Activated CD4-positive, alpha-beta T cell treated with anti-CD3 and anti-CD28 coated beads for 48 hours (primary cell): Measurements from ENCODE around the gene PPP2R5E.
A peak's percentile ranks its signal among the peaks of the same experiment; 100 is the strongest.

Source experiments
- DNase-seq: peaks from one replicate; pipeline ENCODE4 v3.0.0-alpha.2; 2020

The PPP2R5E gene

DNA sequence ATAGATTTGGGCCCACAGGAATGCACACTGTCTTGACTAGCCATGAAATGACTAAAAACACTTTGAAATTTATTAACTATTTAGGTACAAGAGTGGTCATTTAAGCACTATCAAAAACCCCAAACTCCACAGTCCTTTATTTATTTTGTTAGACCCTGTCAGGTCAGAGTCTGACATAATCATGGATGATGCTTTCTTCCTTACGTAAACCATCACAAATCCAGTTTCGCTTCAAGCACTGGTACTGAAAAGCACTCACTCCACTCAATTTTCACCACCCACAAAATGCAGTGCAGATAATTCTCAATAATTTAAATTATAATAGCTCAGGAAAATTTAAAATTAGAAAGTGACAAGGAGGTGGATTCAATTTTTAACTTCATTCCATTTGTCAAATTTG is 25.8 kb downstream of the PPP2R5E start:
- no peak for DNase-seq

DNA sequence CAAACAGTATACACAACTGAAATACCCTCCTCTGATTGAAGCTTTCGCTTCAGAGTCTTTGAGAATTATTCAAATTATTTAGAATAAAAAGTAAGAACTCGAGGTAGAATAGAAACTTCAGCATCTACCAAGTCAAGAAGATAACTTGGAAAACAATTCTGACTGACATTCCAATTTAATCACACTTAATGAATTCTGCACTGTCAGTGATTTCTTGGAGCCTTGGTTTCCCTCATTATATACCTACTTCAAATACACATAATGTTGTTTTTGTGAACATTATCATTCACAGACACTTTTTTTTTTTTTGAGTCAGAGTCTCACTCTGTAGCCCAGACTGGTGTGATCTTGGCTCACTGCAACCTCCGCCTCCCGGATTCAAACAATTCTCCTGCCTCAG is 27.9 kb downstream of the PPP2R5E start:
- no peak for DNase-seq

- no peak for DNase-seq
Observed at GRCh38 chr14:63513756-63514155, 29.4 kb downstream of the PPP2R5E start.

DNA sequence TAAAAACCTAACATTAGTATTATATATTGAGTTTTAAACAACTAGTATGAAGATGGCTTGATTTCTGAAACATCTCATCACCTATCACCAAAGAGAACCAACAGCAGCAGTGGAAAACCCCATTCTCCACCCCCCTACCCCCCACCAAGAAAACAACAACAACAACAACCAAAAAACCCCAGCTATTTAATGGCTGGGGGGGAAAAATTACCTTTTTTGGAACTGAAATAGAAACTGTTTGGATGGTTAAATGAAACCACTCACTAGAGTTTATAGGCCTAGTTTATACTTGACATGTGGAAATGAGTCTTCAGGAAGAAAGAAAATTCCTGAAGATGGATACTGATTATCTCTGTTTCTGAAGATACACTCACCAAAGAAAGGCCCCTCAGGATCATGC is 30.3 kb downstream of the PPP2R5E start:
- DNase-seq: no peak

- no peak for DNase-seq
Observed at GRCh38 chr14:63510538-63510937, 32.6 kb downstream of the PPP2R5E start.

- no peak for DNase-seq
Observed at GRCh38 chr14:63508033-63508432, 35.1 kb downstream of the PPP2R5E start.

GRCh38 chr14:63504648-63505047 is 38.5 kb downstream of the PPP2R5E start:
- DNase-seq: no peak

DNA sequence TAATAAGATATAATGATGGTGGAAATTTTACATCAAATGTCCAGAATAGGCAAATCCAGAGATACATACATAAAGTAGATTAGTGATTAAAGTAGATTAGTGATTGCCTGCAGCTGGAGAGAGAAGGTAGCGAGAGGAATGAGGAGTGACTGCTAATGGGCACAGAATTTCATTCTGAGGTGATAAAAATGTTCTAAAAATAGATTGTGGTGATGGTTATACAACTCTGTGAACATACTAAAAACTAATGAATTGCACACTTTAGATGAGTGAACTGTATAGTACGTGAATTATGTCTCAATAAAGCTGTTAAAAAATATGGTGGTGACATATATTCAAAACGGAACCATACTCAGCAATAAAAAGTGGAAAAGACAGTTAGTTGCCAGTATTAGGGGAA is 41.7 kb downstream of the PPP2R5E start:
- DNase-seq: no peak

- DNase-seq: no peak
Observed at GRCh38 chr14:63499701-63500250, 43.4 kb downstream of the PPP2R5E start.

- DNase-seq: no peak
Observed at GRCh38 chr14:63496837-63497400, 46.3 kb downstream of the PPP2R5E start.

DNA sequence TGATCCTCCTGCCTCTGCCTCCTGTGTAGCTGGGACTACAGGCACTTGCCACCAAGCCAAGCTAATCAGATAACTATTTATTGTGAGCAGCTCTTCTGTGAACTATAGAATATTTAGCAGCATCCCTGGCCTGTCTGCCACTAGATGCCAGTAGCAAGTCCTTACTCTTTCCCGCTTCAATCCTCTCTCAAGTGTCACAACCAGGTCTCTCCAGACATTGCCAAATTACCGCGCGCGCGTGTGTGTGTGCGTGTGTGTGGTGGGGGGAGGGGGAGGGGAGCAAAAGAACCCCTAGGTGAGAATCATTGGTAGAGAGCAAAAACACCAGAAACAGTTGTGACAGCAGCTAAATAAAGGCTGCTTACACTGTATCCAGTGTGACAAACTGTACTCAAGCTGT is 49.9 kb downstream of the PPP2R5E start:
- no peak for DNase-seq

DNA sequence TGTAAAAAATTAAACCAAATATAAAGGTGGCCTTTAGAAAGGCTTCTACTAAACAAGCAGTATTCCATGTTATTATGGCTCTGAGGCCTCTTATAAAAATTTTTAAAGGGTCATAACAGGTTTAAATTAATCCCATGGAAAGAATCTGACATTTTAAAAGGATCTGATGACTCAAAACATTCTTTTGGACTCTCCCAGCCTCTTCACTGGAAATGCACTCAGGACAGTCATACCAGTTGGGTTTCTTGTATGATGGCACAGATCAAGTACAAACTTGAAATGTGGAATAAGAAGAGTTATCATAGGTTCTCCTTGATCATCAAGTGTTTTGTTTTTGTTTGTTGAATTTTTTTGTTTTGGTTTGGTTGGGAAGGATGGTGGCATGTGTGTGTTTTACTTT is 50.8 kb downstream of the PPP2R5E start:
- DNase-seq: no peak

GRCh38 chr14:63487724-63488123 is 55.5 kb downstream of the PPP2R5E start:
- DNase-seq: no peak

GRCh38 chr14:63486738-63487137 is 56.4 kb downstream of the PPP2R5E start:
- no peak for DNase-seq

- no peak for DNase-seq
Observed at GRCh38 chr14:63483315-63483714, 59.9 kb downstream of the PPP2R5E start.

DNA sequence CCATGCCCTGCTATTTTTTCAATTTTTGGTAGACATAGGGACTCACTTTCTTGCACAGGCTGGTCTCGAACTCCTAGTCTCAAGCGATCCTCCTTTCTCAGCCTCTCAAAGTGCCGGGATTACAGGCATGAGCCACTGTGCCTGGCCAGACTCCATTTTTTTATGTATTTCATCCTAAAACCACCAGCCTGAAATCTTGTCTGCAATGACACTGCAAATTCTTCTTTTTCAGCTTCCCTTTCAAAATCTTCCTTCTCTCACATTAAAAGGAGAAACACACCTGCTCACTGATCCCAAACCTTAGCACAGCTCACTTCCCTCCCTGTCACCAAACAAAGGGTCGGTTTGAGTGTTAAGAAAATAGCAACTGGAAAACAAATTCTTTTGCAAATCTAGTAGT is 62.6 kb downstream of the PPP2R5E start:
- no peak for DNase-seq

- DNase-seq: peak; percentile 28
Observed at GRCh38 chr14:63478437-63478852, 64.7 kb downstream of the PPP2R5E start.

- peak; percentile 37 for DNase-seq
Observed at GRCh38 chr14:63478010-63478409, 65.2 kb downstream of the PPP2R5E start.

GRCh38 chr14:63477556-63477955 is 65.6 kb downstream of the PPP2R5E start:
- DNase-seq: no peak

- DNase-seq: no peak
Observed at GRCh38 chr14:63475761-63476160, 67.4 kb downstream of the PPP2R5E start.

GRCh38 chr14:63474844-63475243 is 68.3 kb downstream of the PPP2R5E start:
- DNase-seq: no peak

GRCh38 chr14:63474111-63474510 is 69.1 kb downstream of the PPP2R5E start:
- peak; percentile 27 for DNase-seq

DNA sequence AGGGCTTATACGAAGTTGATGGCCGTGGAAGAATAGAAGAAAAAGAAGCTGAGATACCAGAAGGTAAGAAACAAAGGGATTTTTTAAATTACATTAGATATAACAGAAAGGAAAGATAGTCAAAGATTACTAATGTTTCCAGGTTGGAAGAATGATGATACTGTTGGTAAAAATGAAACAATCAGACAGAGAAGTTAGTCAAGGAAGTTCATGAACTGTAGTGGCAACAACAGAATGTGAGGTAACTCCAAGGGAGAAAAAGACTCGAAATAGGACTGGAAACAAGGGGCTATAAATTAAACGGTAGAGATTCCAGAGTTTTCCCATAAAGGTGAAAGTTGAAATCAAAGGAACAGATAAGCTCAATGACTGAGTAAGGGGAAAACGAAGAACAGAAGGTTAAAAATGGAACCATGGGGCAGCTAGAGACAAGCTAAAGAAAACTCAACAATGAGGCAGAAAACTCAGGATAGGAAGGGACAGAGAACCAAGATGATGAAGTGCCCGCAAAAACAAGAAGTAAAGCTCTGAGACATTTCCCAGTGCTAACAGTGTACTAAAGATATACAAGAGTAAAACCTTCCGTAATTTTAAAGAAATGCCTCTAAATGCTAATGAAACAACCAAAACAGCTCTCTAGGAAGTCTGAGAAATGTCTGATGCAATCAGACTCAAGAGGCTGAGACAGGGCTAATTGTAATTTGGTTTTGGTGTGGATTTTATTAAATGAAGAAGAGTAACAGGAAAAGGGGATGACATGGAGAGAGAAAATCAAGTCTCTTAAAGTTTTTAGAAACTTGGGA is 70.0 kb downstream of the PPP2R5E start:
- DNase-seq: no peak

- DNase-seq: no peak
Observed at GRCh38 chr14:63470962-63471793, 72.0 kb downstream of the PPP2R5E start.
